ENCODE data around the gene SNF8.

SNF8 gene

DNA sequence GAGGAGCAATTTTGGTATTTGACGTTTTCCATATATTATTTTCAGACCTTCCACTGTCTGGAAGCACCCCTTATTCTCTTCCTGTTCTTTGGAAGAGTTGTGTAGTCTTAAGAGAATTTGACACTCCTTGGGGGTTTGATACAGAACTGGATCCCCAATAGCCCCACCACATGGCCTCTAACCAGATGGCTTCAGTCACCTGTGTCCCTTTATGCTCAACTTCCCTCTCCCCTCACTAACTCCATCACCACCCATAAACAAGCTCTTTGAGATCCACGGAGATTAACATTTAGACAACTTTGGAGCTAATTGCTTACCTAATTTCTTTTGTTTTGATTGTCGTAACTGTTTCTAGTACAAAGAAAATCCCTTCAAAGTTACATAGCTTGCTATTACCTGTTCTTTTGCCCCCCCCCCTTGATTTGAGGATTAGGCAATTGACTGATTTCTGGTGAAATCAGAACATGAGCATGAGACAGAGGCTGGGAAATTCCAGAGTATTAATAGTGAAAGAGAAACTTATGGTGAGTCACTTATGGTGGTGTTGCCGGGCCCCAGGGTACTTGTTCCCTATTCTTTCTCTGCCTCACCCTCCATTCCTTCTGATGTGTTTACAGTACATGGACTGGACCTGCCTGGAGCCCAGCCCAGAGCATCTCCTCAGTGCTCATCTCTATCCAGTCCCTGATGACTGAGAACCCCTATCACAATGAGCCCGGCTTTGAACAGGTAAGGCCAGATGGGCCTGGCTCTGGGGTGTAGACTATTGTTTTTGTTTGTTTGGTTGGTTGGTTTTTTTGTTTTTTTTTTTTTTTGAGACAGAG, 29.0 kb downstream of the SNF8 start:
- TF ChIP-seq, protein P1, sequence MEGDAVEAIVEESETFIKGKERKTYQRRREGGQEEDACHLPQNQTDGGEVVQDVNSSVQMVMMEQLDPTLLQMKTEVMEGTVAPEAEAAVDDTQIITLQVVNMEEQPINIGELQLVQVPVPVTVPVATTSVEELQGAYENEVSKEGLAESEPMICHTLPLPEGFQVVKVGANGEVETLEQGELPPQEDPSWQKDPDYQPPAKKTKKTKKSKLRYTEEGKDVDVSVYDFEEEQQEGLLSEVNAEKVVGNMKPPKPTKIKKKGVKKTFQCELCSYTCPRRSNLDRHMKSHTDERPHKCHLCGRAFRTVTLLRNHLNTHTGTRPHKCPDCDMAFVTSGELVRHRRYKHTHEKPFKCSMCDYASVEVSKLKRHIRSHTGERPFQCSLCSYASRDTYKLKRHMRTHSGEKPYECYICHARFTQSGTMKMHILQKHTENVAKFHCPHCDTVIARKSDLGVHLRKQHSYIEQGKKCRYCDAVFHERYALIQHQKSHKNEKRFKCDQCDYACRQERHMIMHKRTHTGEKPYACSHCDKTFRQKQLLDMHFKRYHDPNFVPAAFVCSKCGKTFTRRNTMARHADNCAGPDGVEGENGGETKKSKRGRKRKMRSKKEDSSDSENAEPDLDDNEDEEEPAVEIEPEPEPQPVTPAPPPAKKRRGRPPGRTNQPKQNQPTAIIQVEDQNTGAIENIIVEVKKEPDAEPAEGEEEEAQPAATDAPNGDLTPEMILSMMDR (IDR thresholded peaks at IDR 0.05; ENCODE audit: low read depth, low read length, missing control alignments), result no peak
- in situ Hi-C loops (cut with HindIII; ENCODE audit: low sequenced_read_pairs), result loop anchor here (10.0 kb wide), 1 partner anchor 99 kb away; no protein-coding TSS in a partner anchor
- peak; percentile 82 for DNase-seq (ENCODE audit: low read depth)
- H3K4me3 ChIP-seq (ENCODE audit: low read depth, low read length), result no peak overlapping the region

DNA sequence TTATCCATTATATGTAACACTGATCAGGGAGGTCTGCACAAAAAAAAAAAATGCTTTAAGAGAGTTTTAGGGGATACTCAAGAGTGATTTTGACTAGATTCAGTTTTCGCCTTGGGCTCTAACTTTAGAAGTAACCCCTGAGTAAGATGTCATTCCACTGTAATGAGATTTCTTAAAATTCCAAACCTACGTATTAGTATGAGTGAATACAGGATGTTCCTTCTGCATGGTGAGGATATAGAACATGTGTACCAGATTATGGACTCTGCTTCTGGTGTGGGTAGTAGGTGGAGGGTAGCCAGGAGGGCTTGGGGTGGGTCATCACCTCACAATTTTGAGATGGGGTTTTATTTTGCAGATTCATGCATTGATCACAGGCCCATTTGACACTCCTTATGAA, 32.2 kb downstream of the SNF8 start:
- DNase-seq (ENCODE audit: low read depth), result no peak
- in situ Hi-C loops (cut with HindIII; ENCODE audit: low sequenced_read_pairs), result loop anchor here (10.0 kb wide), 1 partner anchor 102 kb away; no protein-coding TSS in a partner anchor
- H3K4me3 ChIP-seq (ENCODE audit: low read depth, low read length), result no peak overlapping the region
- TF ChIP-seq, protein P1 (IDR thresholded peaks at IDR 0.05; ENCODE audit: low read depth, low read length, missing control alignments), result no peak

DNA sequence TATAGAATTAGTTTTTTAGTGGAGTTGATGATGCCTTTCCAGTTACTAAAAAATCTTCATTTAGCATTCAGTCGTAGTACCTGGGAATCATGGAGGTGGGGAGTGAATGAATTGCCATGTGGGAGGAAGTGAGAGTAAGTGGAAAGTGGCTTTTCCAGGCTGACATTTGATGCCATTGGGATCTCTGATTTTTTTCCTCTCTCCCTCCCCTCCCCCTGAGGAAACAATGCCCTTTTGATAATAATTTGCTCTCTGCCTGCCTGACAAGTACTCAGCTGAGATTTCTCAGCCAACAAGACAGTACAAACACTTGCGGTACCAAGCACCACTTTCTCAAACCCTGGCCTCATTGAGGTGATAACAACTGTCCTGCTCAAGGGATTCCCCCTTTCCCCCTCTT, 34.3 kb downstream of the SNF8 start:
- TF ChIP-seq, protein P1 (IDR thresholded peaks at IDR 0.05; ENCODE audit: low read depth, low read length, missing control alignments), result no peak
- in situ Hi-C loops (cut with HindIII; ENCODE audit: low sequenced_read_pairs), result loop anchor here (10.0 kb wide), 1 partner anchor 104 kb away; no protein-coding TSS in a partner anchor
- H3K4me3 ChIP-seq (ENCODE audit: low read depth, low read length), result peak overlapping the region; percentile 78
- no peak for DNase-seq (ENCODE audit: low read depth)

DNA sequence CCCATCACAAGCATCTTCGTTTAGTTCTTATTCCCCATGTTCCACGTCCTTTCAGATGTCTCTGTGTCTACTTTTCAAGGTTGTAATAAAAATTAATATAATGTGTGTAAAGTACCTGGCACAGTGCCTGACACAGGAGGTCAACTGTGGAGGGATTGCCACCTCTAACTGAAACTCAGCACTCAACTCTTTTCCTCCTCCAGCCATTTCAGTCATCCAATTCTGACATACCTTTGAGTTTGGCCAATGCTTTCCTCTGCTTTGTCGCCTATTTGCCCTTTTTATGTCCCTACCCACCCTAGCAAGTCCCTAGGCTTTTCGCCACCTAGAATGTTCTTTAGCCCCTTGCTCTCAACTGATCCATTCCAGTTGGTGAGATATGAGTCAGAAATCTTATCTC, 34.9 kb downstream of the SNF8 start:
- TF ChIP-seq, protein P1 (IDR thresholded peaks at IDR 0.05; ENCODE audit: low read depth, low read length, missing control alignments), result no peak
- no peak for DNase-seq (ENCODE audit: low read depth)
- in situ Hi-C loops (cut with HindIII; ENCODE audit: low sequenced_read_pairs), result loop anchor here (10.0 kb wide), 1 partner anchor 105 kb away; no protein-coding TSS in a partner anchor
- H3K4me3 ChIP-seq (ENCODE audit: low read depth, low read length), result peak overlapping the region; percentile 78

DNA sequence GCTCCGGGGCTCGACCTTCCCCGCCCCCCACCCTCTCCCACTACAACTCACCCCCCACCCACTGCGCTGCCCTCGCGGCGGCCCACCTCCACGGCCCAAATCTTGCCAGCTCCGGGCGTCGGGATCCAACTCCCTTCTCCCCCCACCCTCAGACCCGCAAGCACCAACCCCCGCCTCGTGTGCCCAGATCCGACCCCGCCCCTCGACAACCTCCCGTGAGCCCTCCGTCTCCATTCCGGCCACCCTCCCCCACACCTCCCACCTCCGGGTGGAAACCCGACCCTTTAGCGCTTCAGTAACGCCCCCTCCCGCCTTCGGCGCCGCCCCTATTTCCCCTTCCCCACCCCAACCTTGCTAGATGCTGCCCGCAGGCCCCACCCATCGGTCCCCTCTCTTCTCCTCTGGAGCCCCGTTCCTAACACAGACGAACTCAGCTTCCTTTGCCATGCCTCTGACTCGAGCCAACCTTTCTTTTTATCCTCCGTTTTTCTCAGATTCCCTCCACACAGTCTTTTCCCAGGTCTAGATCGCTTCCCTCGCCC, 35.7 kb downstream of the SNF8 start:
- in situ Hi-C loops (cut with HindIII; ENCODE audit: low sequenced_read_pairs), result no loop called here
- peak overlapping the region; percentile 78 for H3K4me3 ChIP-seq (ENCODE audit: low read depth, low read length)
- DNase-seq (ENCODE audit: low read depth), result peak; percentile 77
- TF ChIP-seq, protein P1 (IDR thresholded peaks at IDR 0.05; ENCODE audit: low read depth, low read length, missing control alignments), result no peak

DNA sequence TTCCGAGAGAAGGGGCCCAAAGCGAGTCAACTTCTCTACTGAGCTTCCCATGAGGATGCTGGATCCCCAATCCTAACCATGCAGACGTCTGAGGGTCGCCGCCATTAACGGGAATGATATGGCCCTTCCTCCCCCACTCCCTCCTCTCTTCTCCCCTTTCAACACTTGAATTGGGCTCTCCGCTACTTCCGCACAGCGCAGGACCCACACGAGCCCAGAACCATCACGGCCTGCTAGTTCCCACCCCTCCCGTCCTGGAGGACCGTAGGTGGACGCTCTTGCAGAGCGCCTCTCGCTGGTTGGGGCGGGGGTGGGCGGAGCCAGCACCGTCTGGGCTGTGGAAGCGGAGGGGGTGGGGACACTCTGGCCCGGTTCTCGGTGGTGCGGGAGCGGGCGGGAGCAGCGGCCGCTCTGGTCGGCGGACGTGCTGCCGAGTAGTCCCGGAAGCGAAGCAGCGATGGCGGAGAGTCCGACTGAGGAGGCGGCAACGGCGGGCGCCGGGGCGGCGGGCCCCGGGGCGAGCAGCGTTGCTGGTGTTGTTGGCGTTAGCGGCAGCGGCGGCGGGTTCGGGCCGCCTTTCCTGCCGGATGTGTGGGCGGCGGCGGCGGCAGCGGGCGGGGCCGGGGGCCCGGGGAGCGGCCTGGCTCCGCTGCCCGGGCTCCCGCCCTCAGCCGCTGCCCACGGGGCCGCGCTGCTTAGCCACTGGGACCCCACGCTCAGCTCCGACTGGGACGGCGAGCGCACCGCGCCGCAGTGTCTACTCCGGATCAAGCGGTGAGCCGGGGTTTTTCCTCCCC, 36.4 kb downstream of the SNF8 start, which contains the start of gene UBE2Z:
Gene UBE2Z (plus strand): TSS at position 361 of the 797 bp plus-strand sequence. CDS start 97 bp downstream, at position 458.
- TF ChIP-seq, protein P1 (IDR thresholded peaks at IDR 0.05; ENCODE audit: low read depth, low read length, missing control alignments), result no peak
- in situ Hi-C loops (cut with HindIII; ENCODE audit: low sequenced_read_pairs), result no loop called here
- DNase-seq (ENCODE audit: low read depth), result peak; percentile 88
- peak within 1 kb of the TSS; percentile 78 for H3K4me3 ChIP-seq (ENCODE audit: low read depth, low read length)
